Coronary artery (tissue), 2 donors: ENCODE results near the gene SOSTDC1.

Source experiments
- DNase-seq: peaks from one replicate; pipeline ENCODE4 v3.0.0-alpha.2; 2017; ENCODE audit warnings: low spot score
- H3K27ac ChIP-seq, 2 donors: fragments of 200-600 bp; sonication (generic); one replicate each; pipeline ENCODE4 v1.5.1; 2016 to 2019
- H3K4me3 ChIP-seq: fragments of 200-600 bp; sonication (generic); 2 replicates; pipeline ENCODE4 v1.5.1; 2016; ENCODE audit warnings: mild to moderate bottlenecking, moderate library complexity
- CTCF ChIP-seq: fragments of 200-600 bp; sonication (generic); IDR thresholded peaks from one replicate; pipeline ENCODE4 v1.5.1; 2019; ENCODE audit warnings: antibody characterized with exemption

Gene SOSTDC1

GRCh38 chr7:16438988-16439387 lies 26.6 kb downstream of the SOSTDC1 start:
- no peak for DNase-seq
- H3K27ac ChIP-seq = no peak overlapping the region
- no peak for TF ChIP-seq CTCF
- no peak overlapping the region for H3K4me3 ChIP-seq

- no peak for DNase-seq
- Histone ChIP-seq H3K4me3 (no peak overlapping the region), H3K27ac (no peak overlapping the region)
- no peak for TF ChIP-seq CTCF
Observed at GRCh38 chr7:16436306-16436705, 29.2 kb downstream of the SOSTDC1 start.

- Histone ChIP-seq H3K27ac (no peak overlapping the region), H3K4me3 (no peak overlapping the region)
- no peak for DNase-seq
- TF ChIP-seq CTCF = no peak
Observed at GRCh38 chr7:16433568-16434122, 31.9 kb downstream of the SOSTDC1 start.

- no peak overlapping the region for H3K4me3 ChIP-seq
- no peak for TF ChIP-seq CTCF
- H3K27ac ChIP-seq = no peak overlapping the region
- DNase-seq = no peak
Observed at GRCh38 chr7:16432425-16432731, 33.2 kb downstream of the SOSTDC1 start.

GRCh38 chr7:16431646-16432424 lies 33.7 kb downstream of the SOSTDC1 start:
- Histone ChIP-seq H3K4me3 (no peak overlapping the region), H3K27ac (no peak overlapping the region)
- TF ChIP-seq CTCF = no peak
- DNase-seq = no peak

- Histone ChIP-seq H3K27ac (no peak overlapping the region), H3K4me3 (no peak overlapping the region)
- DNase-seq = no peak
- no peak for TF ChIP-seq CTCF
Observed at GRCh38 chr7:16430133-16430532, 35.4 kb downstream of the SOSTDC1 start.

GRCh38 chr7:16428672-16429071 lies 36.9 kb downstream of the SOSTDC1 start:
- no peak for TF ChIP-seq CTCF
- Histone ChIP-seq H3K27ac (no peak overlapping the region), H3K4me3 (no peak overlapping the region)
- DNase-seq = no peak
